GM19467 (cell line): Measurements from ENCODE around the gene KLHDC2.
"Not testable (repeated sequence)": the region's sequence is repeated elsewhere in the genome, so short reads cannot be mapped to it uniquely, and the experiment has no call there.

ENCODE experiments used
- ATAC-seq: cut with Tn5 transposase; IDR thresholded peaks from one replicate; pipeline ENCODE4 v1.9.1; 2021; ENCODE audit warnings: mild to moderate bottlenecking, moderate library complexity; ENCODE audit not compliant: unreplicated experiment

KLHDC2 gene

GRCh38 chr14:49767571-49768300 is at the start of gene KLHDC2:
Gene KLHDC2, plus strand, starts transcription at chr14:49768153. Its CDS starts 316 bp downstream, at chr14:49768469.
- peak; percentile 86 for ATAC-seq

GRCh38 chr14:49720744-49721143 is 47.2 kb upstream of the KLHDC2 start:
- ATAC-seq, result no peak

- not testable (repeated sequence) for ATAC-seq
Observed at GRCh38 chr14:49721733-49722435, 46.1 kb upstream of the KLHDC2 start.

GRCh38 chr14:49727171-49727570 is 40.8 kb upstream of the KLHDC2 start:
- ATAC-seq, result no peak

GRCh38 chr14:49732896-49733295 is 35.1 kb upstream of the KLHDC2 start:
- no peak for ATAC-seq

GRCh38 chr14:49733836-49734235 is 34.1 kb upstream of the KLHDC2 start:
- no peak for ATAC-seq

GRCh38 chr14:49735669-49736068 is 32.3 kb upstream of the KLHDC2 start:
- not testable (repeated sequence) for ATAC-seq

GRCh38 chr14:49745191-49745590 is 22.8 kb upstream of the KLHDC2 start:
- ATAC-seq, result no peak

- not testable (repeated sequence) for ATAC-seq
Observed at GRCh38 chr14:49746476-49746875, 21.5 kb upstream of the KLHDC2 start.

GRCh38 chr14:49754570-49755097 is 13.3 kb upstream of the KLHDC2 start:
- no peak for ATAC-seq

- ATAC-seq, result no peak
Observed at GRCh38 chr14:49755378-49755777, 12.6 kb upstream of the KLHDC2 start.

GRCh38 chr14:49761839-49762551 is 6.0 kb upstream of the KLHDC2 start:
- no peak for ATAC-seq

- no peak for ATAC-seq
Observed at GRCh38 chr14:49766839-49767238, 1.1 kb upstream of the KLHDC2 start.

- no peak for ATAC-seq
Observed at GRCh38 chr14:49767270-49767570, 733 bp upstream of the KLHDC2 start.

GRCh38 chr14:49768301-49769121 is 558 bp downstream of the KLHDC2 start:
- peak; percentile 33 for ATAC-seq

- ATAC-seq, result no peak
Observed at GRCh38 chr14:49769171-49769570, 1.2 kb downstream of the KLHDC2 start.

GRCh38 chr14:49769581-49770211 is 1.7 kb downstream of the KLHDC2 start:
- ATAC-seq, result no peak

GRCh38 chr14:49770212-49770817 is 2.4 kb downstream of the KLHDC2 start:
- no peak for ATAC-seq

GRCh38 chr14:49771691-49772090 is 3.7 kb downstream of the KLHDC2 start:
- not testable (repeated sequence) for ATAC-seq

- ATAC-seq, result no peak
Observed at GRCh38 chr14:49774106-49774505, 6.2 kb downstream of the KLHDC2 start.
